Activated CD8-positive, alpha-beta T cell treated with anti-CD3 and anti-CD28 coated beads for 36 hours (primary cell): ENCODE results near the gene LAMA5. TPM values are rescaled to one million over a fixed set of nuclear protein-coding genes. Genes with fewer than 3 reads are reported as not detected.
"Not testable (repeated sequence)": the region's sequence is repeated elsewhere in the genome, so short reads cannot be mapped to it uniquely, and the experiment has no call there.

Experiments used
- ATAC-seq: fragments of 200-7000 bp; cut with Tn5 transposase; one replicate; pipeline ENCODE4 v1.10.0; 2021; ENCODE audit warnings: mild to moderate bottlenecking, moderate library complexity
- CTCF ChIA-PET: fragments of 350-600 bp; sonication (Branson Sonifier 250); formaldehyde crosslinking; loops from one replicate; lab custom pipeline; 2021; ENCODE audit warnings: antibody characterized with exemption; lab: Charles Lee
- POLR2A ChIA-PET: fragments of 350-600 bp; sonication (Branson Sonifier 250); formaldehyde crosslinking; loops from one replicate; lab custom pipeline; 2021; ENCODE audit warnings: antibody characterized with exemption; lab: Charles Lee
- DNase-seq: peaks from one replicate; pipeline ENCODE4 v3.0.0-alpha.2; 2020
- H3K27ac Mint-ChIP-seq: one replicate; pipeline ENCODE4 v1.8.0; 2021; ENCODE audit warnings: mild to moderate bottlenecking, mixed read lengths
- H3K27me3 Mint-ChIP-seq: one replicate; pipeline ENCODE4 v1.8.0; 2021; ENCODE audit warnings: mixed read lengths
- H3K36me3 Mint-ChIP-seq: one replicate; pipeline ENCODE4 v1.8.0; 2021; ENCODE audit warnings: low read depth, mixed read lengths
- H3K4me1 Mint-ChIP-seq: one replicate; pipeline ENCODE4 v1.8.0; 2021; ENCODE audit warnings: low read depth, mixed read lengths
- H3K4me3 Mint-ChIP-seq: one replicate; pipeline ENCODE4 v1.8.0; 2021; ENCODE audit warnings: mild to moderate bottlenecking, moderate library complexity, mixed read lengths
- H3K9me3 Mint-ChIP-seq: one replicate; pipeline ENCODE4 v1.8.0; 2021; ENCODE audit warnings: mixed read lengths
- CTCF ChIP-seq: fragments of 200-600 bp; IDR thresholded peaks from one replicate; pipeline ENCODE4 v1.8.0; 2022; ENCODE audit warnings: antibody characterized with exemption, mild to moderate bottlenecking
- intact Hi-C: fragments of 100-400 bp; cut with micrococcal nuclease; formaldehyde crosslinking; loops from one replicate; pipeline ENCODE4 v1.10.0; 2022
- total RNA-seq, 2 experiments: library from RNA; stranded (reverse); gene quantifications; one replicate each; pipeline ENCODE4 v1.2.3, GENCODE V29; 2021

The LAMA5 gene
- total RNA-seq, 2 experiments from 2014 or later = 0.25 to 0.76 TPM

- peaks cover 2% of the 10 kb centered on the region for H3K27me3 Mint-ChIP-seq
- DNase-seq (no peak), ATAC-seq (no peak)
- TF ChIP-seq CTCF = no peak
- H3K4me3 Mint-ChIP-seq = no peak overlapping the region
- no peak overlapping the region for H3K27ac Mint-ChIP-seq
- H3K9me3 Mint-ChIP-seq = no peaks in the 10 kb centered on the region
- CTCF ChIA-PET = no interaction called here
- POLR2A ChIA-PET = interaction anchor here (1.1 kb wide), 1 partner anchor 44 kb away, joined by 3 read pairs; no protein-coding TSS in a partner anchor
- H3K36me3 Mint-ChIP-seq = no peaks in the 10 kb centered on the region
- intact Hi-C loops = no loop called here
- peaks cover under 1% of the 10 kb centered on the region for H3K4me1 Mint-ChIP-seq
Observed at GRCh38 chr20:62374331-62375152, 7.4 kb upstream of the LAMA5 start.

GRCh38 chr20:62373631-62374179 lies 6.6 kb upstream of the LAMA5 start:
- H3K4me1 Mint-ChIP-seq, H3K9me3 Mint-ChIP-seq, DNase-seq, ATAC-seq, H3K4me3 Mint-ChIP-seq, POLR2A ChIA-PET, H3K27me3 Mint-ChIP-seq, H3K36me3 Mint-ChIP-seq, intact Hi-C loops, CTCF ChIA-PET, H3K27ac Mint-ChIP-seq: not testable (repeated sequence)

GRCh38 chr20:62372042-62372993 lies 5.2 kb upstream of the LAMA5 start:
- no peak overlapping the region for H3K27ac Mint-ChIP-seq
- POLR2A ChIA-PET = interaction anchor here (0.6 kb wide), 1 partner anchor 840 kb away, joined by 3 read pairs; no protein-coding TSS in a partner anchor
- H3K36me3 Mint-ChIP-seq = no peaks in the 10 kb centered on the region
- intact Hi-C loops = no loop called here
- H3K9me3 Mint-ChIP-seq = no peaks in the 10 kb centered on the region
- CTCF ChIA-PET = no interaction called here
- ATAC-seq (no peak), DNase-seq (no peak)
- TF ChIP-seq CTCF = no peak
- H3K4me3 Mint-ChIP-seq = no peak overlapping the region
- peaks cover 21% of the 10 kb centered on the region for H3K27me3 Mint-ChIP-seq
- H3K4me1 Mint-ChIP-seq = peaks cover 5% of the 10 kb centered on the region

- peaks cover 21% of the 10 kb centered on the region for H3K27me3 Mint-ChIP-seq
- POLR2A ChIA-PET = interaction anchor here (0.6 kb wide), 1 partner anchor 840 kb away, joined by 3 read pairs; no protein-coding TSS in a partner anchor
- CTCF ChIA-PET = no interaction called here
- no peak overlapping the region for H3K27ac Mint-ChIP-seq
- intact Hi-C loops = no loop called here
- TF ChIP-seq CTCF = no peak
- DNase-seq (no peak), ATAC-seq (no peak)
- no peaks in the 10 kb centered on the region for H3K9me3 Mint-ChIP-seq
- H3K36me3 Mint-ChIP-seq = no peaks in the 10 kb centered on the region
- no peak overlapping the region for H3K4me3 Mint-ChIP-seq
- peaks cover 5% of the 10 kb centered on the region for H3K4me1 Mint-ChIP-seq
Observed at GRCh38 chr20:62371588-62372041, 4.5 kb upstream of the LAMA5 start.
